Peyer's patch (tissue), 4 donors: ENCODE measurements around the gene CD79A.

Experiments used
- POLR2A ChIP-seq, 2 donors: fragments of 450-650 bp; IDR thresholded peaks; one replicate each; pipeline ENCODE4 v1.5.1; 2017; ENCODE audit warnings: antibody characterized with exemption in 2 of 2, mild to moderate bottlenecking in 2 of 2, moderate library complexity in 2 of 2
- TF ChIP-seq, protein P1 (sequence below), 6 experiments: fragments of 450-650 bp in 4 of 6; fragments of 200-600 bp in 2 of 6; sonication (generic) in 1 of 6; IDR thresholded peaks; one replicate each; pipeline ENCODE4 v1.5.1; 2017 to 2019; ENCODE audit warnings: antibody characterized with exemption in 6 of 6, mild to moderate bottlenecking in 3 of 6, moderate library complexity in 1 of 6

DNA sequence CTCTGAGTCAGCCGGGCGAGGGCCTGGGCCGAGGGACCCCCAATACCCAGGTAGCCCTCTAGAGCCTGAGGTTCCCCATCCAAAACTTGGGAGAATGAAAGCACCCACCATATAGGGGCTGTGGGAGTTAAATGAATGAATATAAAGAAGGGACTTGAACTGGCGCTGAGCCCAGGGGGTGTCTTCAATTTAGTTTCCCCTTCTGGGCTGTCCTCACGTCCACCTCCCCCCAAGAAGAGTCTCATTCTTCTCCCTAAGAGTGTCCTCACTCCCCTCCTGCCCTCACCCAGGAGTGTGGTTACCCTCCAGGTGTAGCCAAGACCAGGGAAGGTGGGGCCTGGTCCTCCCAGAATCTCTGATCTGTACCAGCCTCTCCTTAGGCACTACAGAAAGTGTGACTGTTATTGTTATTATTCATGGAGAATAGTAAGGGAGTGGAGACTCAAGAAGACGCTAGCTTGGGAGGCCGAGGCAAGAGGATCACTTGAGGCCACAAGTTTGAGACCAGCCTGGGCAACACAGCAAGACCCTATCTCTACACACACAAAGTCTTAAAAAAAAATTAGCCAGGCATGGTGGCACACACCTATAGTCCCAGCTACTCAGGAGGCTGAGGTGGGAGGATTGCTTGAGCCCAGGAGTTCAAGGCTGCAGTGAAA is 2.7 kb downstream of the CD79A start:
- TF ChIP-seq, protein P1, sequence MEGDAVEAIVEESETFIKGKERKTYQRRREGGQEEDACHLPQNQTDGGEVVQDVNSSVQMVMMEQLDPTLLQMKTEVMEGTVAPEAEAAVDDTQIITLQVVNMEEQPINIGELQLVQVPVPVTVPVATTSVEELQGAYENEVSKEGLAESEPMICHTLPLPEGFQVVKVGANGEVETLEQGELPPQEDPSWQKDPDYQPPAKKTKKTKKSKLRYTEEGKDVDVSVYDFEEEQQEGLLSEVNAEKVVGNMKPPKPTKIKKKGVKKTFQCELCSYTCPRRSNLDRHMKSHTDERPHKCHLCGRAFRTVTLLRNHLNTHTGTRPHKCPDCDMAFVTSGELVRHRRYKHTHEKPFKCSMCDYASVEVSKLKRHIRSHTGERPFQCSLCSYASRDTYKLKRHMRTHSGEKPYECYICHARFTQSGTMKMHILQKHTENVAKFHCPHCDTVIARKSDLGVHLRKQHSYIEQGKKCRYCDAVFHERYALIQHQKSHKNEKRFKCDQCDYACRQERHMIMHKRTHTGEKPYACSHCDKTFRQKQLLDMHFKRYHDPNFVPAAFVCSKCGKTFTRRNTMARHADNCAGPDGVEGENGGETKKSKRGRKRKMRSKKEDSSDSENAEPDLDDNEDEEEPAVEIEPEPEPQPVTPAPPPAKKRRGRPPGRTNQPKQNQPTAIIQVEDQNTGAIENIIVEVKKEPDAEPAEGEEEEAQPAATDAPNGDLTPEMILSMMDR (IDR thresholded peaks at IDR 0.05): no peak
- no peak for TF ChIP-seq POLR2A (IDR thresholded peaks at IDR 0.05)
